T1000 (cell line): Measurements from ENCODE around the gene CUEDC1.

Experiments
- DNase-seq: peaks from one replicate; lab custom pipeline; 2025; ENCODE audit warnings: mixed read lengths; lab: John Stamatoyannopoulos, UW

Gene CUEDC1

DNA sequence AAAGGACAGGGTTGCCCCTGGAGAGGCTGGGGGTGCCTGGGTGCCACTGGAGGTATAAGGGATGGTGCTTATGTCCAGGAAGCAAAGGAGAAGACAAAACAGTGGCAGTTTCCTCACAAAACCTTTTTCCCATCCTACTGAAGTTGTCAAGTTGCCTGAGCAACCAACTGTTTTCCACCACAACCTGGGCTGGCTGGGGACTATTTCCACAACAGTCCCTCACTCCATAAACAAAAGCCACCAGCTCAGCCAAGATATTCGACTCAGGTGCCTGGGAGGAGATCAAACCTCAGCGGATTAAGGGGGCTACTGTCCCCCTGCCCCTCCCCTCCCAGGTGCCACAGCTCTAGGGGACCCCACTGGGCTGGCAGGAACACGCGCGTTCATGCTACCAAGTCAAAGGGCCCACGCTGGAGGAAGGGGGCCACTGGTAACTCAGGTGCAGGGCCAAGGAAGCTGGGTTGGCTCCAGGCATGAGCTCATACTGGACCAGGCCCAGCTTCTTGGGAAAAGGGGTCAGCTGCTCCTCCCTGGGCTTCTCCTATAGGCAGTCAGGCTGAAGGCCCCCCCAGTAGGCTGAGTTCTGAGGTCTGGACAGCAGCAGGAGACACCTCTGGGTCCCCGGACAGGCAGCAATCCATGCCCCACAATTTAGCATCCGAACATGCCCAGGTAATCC lies 59.7 kb downstream of the CUEDC1 start:
- DNase-seq = no peak

DNA sequence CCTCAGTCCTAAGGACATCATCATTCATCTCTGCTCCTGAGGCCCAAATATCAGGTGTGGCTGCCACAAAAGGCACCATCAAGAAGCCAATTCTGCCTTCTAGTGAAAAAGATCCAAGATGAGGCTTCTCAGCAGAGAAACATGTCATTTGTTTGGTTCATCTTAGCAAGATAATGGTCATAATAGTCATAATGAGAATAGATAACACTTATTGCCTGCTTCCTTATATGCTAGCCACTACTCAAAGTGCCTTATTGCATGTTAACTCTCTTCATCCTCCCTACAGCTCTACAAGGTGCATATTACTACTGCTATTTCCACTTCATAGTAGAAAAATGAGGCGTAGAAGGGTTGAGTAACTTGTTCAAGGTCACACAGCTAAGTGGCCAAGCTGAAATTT lies 60.4 kb downstream of the CUEDC1 start:
- no peak for DNase-seq

DNA sequence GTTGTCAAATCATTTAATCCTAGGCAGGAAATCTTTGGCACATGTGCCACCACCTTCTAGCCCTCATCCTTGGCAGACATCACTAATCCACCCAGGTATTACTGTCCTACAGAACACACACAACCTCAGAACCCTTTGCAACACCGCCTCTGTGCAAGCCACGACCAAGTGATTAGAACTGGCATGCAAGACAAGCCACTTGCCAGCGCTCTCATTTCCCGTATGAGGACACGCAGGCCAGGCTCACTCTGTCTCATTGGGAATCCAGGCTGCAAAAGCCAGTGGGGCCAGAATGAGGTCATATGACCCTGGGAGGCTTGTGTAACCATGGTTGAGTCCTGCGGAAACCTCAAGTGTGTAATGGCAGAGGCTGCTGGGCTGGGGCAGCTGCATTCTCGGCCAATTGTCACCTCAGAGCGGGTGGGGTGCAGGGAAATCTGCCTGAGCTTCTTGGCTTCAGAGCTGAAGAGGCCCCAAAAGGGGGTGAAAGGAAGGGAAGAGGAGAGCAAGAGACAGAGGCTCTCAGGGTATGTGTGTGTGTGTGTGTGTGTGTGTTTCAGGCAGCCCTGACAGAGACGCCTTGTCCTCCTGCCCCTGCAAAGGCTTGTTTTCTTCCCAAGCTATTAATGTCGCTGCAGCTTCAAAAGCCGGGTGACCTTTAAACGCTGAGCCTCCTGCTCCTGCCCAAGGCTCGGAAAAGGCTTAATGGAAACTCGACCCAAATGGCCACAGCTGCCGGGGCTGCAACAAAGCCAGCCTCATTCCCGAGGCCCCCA lies 62.2 kb downstream of the CUEDC1 start:
- peak; percentile 91 for DNase-seq

DNA sequence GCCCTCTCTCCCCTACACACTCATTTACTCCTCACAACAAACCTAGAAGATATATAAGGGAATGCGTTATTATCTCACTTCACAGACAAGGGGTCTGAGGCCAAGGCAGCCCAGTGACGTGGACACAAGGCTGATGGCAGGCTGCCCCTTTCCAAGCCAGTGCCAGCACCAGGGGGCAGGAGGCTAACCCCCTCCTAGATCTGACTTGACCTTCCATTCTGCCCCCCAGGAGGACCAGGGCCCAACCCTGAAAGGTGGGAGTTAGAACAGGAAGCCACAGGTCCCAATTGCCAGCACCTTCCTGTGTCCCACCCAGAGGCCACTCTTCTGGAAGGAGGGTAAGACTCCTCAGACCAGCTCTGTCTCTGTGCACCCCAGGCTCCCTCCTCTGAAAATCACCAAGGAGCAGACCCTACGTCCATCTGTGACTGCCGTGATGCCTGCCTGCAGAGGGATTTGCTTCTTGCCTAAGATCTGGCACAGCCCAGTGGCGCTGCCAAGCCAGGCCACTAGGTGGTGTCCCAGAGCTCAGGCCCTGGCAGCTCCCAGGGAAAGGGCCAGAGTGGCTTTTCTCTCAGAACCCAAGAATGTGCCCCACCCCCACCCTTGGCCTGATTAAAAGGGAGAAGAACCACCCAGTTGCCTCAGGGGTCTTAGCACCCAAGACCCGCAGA lies 62.9 kb downstream of the CUEDC1 start:
- DNase-seq = peak; percentile 86

DNA sequence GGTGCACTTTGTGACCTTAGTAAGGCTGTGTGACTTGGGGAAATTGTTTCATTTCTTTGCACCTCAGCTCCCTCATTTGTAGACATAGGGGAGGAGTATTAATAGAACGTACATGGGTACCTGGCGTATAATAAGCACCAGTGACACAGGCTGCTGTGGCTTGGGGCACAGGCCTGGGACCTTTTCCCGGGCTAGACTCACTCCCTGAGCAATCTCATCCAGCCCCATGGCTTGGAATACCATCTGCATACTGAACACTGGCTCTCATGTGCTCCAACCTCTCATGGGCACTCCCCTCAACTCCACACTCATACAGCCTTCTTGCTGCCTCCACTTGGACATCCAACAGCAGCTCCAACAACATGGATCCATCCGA lies 64.4 kb downstream of the CUEDC1 start:
- no peak for DNase-seq

DNA sequence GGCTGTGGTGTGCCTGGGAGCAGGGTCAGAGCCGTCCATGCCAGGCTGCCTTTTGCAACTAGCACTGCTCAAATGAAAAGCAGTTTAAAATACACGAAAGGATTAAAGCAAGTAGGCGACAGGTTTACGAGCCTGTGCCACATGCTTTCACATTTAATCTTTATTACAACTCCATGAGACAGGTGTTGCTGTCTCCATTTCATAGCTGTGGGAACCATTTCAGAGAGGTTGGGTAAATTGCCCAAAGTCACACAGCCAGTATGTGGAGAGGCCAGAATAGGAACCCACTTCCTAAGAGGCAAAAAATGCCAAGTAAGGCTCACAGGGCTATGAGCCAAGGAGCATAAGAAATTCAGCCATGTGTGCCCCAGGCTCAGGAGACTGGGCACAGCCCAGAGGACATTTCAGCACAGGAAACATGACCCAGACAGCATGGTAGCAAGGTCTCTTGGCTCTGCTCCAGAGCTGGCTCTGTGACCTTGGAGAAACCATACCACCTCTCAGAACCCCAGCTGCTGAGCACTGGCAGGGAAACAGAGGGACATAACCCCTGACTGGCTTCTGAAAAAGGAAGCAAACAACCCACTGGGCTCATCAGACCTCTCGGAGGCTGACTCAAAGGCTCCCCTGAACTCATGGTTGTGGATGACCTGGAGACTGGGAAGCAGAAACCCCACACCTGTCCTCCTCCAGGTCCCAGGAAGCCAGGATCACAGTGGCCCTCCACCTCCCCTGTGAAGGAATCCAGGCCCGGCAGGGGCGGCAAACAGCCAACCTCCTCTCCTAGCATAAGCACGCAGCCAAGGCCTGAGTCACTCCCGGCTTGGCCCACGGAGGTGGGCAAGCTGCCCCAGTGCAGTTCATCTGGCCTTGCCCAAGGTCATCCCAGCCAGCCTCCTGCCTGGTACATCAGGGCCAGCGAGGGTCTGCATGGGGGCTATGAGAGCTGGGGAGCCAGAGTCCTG lies 65.0 kb downstream of the CUEDC1 start:
- peak; percentile 72 for DNase-seq

DNA sequence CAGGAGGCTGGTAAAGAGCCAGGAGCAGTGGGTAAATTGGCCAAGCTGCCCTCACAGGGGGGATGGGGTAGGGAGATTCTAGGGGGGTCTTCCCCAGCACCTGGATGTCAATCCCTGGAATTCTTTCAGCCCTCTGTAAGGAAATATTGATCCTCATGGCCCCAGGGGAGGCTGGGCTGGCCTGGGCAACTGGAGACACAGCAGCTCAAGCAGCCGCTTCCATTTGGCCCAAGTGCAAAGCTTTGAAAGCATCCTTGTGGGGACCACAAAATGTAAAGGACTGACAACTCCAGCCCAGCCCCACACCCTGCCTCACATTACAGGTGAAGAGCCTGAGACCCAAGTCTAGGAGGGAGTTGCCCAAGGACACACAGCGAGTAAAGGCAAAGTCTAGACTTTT lies 66.0 kb downstream of the CUEDC1 start:
- no peak for DNase-seq

DNA sequence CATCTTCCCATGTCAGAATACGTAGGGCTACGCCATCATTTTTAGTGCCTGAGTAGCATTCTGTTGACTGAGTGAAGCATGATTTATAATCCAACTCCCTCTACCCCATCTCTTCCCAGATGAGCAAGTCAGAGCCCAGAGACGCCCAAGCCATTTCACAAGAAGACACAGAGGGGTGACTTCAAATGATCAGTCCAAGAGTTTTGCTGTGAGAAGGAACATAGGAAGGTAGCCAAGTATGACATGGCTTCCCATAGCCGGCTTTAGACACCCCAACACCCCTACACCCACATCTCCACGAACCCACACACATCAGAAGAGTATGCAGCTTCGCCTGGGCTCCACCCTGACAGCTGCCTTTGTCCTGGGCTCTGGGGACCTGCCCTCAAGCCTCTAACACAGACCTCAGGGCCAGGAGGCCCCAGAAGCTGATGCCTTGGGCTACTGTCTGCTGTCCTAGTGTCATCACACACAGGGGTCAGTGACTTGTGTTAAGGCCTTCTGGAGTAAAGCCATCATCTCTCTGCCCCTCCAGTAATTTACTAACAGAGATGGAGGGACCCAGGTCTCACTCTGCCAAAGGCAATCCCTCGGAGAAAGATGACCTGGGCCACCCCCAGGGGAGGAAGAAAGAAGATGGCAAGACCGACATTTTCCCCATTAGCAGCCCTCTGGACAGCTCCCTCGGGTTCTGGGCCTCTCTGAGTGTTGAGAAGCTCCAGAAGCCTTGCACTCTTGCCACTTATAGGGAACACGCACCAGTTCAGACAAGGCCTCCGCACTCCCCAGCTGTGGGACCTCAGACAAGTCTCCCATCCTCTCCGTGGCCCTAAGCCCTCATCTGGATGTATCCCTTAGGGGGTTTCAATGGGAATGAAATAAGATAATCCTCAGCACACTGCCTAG lies 66.6 kb downstream of the CUEDC1 start:
- DNase-seq = no peak

DNA sequence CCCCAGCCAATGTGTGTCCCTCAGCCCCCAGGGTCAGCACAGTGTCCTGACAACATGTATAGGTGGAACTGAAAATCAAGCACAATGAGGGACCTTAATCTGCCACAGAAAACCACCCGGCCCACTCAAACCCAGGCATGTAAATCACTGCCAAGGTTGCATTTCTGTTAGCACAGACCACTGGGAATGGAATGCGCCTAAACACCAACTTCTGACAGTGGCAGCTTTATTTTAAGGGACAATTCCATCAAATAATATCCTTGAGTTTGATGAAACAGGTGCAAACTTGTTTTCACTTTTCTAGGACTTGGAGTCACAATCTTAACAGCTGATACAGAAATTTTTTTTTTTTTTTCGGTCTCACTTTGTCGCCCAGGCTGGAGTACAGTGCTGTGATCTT lies 68.1 kb downstream of the CUEDC1 start:
- DNase-seq = no peak

DNA sequence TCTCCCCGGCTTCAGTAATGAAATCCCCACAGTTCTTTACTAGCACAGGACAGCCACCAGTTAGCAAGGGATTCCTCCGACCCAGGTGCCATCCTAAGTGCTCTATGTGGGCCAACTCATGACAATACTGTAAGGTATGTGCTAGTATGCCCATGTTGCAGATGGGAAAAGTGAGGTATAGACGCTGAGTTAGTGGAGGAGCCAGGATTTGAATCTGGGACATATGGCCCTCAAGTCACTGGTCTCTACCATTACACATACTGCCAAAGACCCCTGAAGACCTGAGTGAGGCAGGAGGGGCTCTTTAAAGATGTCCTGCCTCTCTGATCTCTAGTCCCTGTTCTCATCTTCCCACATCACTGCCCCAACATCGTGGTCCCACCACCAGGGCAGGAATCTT lies 69.2 kb downstream of the CUEDC1 start:
- DNase-seq = no peak

DNA sequence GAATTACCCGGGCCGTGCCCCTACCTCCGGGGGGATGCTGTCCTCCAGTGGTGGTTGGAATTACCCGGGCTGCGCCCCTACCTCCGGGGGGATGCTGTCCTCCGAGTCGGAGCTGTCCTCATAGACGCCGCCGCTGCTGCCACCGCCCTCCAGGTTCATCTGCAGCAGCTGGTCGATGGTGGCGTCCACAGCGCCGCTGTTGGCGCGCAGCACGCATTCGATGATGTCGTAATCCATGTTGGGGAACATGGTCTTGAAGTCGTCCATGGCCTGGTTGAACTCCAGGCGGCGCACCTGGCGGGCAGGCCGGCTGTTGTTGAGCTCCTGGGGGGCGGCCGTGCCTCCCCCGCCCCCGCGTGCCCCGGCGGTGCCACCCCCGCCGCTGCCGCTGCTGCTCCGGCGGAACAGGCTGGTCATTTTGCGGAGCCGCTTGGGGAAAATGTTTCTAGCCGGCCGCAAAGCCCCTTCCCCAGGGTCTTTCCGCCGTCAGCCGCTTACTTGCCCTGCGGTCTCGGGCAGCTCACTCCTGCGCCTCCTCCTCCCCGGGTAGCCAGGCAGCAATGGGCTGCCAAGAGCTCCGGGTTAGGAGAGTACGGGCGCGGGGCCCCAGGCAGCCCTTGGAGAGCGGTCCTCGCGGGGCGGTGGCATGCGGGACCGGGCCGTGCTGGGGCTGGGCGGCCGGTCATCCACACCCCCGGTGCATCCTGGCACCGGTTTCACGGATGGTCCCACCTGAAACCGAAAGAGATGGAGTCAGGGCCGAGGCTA lies 69.9 kb downstream of the CUEDC1 start:
- DNase-seq = no peak

DNA sequence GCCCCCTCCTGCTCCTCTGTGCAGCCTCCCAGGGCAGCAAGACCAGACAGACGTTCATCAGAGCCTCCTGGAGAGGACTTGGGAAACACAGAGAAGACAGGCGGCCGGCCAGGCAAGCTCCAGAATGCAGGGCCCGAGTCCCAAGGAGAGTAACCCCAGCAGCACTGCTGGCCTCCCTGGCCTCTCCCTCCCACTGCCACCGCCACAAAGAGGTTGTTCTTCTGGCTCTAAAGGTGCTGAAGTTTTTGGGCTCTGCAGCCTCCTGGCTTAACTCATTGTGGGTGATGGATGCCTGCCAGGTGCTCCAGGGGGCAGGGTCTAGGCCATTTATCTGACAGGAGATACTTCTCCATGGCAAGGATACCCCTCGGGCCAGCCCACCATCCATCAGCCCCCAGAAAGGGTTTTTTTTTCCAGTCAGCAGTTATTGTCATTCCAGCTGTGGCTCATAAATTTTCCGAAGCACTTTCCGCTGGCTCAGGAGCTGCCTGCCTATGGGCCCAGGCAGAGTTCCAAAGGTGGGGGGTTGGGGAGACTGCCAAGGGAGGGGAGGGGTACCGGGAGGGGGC lies 73.3 kb downstream of the CUEDC1 start:
- DNase-seq = no peak

DNA sequence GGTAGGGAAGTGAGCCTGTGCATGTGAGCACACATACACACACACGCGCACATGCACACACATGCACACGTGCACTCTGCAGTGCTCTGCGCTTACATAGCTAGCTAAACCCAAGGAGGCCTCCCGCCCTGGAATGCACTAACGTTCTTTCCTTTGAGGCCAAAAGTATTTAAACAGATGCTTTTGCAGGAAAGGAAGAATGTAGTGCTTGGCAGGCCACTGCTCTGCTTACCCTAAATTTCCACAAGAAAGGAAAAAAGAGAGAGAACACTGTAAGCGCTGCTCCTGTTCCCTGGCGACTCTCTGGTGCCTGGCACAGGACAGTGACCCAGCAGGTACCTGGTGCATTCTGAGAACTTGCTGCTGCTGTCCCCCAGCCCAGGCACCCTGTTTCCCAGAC lies 74.1 kb downstream of the CUEDC1 start:
- DNase-seq = no peak

DNA sequence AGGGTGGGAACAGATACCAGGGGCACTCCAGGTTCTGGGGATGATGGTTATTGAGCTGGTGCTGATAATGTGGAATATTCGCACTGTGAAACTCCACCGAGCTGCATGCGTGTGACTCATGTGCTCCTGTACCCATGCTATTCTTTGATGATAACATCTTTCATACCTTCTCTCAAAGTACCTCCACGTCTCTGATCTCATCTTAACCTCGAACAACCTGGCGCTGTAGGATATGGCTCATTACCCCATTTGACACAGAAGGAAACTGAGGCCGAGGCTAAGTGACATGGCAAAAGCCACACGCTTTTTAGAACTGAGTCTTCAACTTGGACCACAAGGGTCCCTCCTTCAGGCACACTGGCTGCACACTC lies 75.1 kb downstream of the CUEDC1 start:
- no peak for DNase-seq

DNA sequence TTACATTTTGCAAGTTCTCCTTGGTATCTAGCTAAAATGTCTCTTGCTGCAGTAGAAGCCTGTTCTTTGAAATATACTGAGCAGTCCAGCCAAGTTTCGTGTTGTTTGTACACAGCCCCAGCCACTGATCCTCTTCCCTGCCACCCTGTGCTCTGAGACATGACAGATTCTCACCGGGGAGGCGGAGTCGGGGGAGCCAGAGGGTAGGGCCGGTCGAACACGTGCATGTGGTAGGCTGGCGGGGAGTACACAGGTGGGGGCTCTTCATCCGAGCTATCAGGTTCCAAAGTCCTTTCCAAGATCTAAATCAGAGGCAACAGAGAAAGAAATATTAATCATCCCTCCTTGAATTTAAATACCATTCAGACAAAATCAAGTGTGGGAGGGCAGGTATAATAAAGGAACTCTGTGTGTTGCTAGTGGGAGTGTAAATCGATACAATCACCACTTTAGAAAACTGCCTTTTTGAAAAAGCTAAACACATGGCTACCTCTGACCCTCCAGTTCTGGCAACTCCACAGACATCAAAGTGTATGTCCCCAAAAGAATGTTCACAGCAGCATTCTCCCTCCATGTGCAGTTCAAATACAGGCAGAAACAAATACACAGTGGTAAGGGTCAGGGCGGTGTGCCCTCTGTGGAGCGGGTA lies 75.7 kb downstream of the CUEDC1 start:
- no peak for DNase-seq

DNA sequence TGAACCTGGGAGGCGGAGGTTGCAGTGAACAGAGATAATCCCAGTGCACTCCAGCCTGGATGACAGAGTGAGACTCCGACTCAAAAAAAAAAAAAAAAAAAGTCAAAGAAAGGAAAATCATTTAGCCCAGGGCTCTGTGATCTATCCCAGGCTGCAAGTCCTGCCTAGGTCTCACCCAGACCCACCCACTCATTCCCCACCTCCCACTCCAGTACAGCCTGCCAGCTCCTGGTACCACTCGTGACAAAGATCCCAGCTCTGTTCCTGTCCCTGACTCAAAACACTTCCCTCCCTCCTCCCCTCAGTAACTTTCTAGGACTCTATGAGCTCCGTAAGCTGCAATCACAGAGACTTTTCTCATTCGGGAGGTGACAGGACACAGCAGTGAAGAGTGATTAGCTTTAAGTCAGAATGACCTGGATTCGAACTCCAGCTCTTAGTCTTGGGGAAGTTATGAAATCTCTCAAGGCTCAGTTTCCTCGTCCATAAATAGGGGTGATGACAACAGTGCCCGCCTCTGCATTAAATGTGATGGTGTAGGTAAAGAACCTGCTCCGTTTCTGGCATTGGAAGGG lies 77.3 kb downstream of the CUEDC1 start:
- no peak for DNase-seq

DNA sequence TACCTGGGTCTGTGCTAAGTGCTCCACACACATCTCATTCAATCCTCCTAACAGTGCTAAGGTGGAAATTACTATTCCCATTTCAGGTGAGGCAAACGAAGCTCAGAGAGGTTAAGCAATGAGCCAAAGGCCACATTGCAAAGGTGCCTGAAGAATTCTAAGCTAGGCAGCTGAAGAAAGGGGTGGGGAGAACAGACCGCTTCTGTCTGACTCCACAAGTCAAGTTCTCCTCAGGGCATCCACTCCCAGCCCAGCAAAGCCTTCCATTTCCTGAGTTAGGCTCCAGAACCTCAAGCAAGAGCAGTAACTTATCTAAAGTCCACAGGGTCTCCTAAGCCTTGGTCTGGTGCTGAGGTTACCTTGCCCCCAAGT lies 78.4 kb downstream of the CUEDC1 start:
- DNase-seq = no peak

DNA sequence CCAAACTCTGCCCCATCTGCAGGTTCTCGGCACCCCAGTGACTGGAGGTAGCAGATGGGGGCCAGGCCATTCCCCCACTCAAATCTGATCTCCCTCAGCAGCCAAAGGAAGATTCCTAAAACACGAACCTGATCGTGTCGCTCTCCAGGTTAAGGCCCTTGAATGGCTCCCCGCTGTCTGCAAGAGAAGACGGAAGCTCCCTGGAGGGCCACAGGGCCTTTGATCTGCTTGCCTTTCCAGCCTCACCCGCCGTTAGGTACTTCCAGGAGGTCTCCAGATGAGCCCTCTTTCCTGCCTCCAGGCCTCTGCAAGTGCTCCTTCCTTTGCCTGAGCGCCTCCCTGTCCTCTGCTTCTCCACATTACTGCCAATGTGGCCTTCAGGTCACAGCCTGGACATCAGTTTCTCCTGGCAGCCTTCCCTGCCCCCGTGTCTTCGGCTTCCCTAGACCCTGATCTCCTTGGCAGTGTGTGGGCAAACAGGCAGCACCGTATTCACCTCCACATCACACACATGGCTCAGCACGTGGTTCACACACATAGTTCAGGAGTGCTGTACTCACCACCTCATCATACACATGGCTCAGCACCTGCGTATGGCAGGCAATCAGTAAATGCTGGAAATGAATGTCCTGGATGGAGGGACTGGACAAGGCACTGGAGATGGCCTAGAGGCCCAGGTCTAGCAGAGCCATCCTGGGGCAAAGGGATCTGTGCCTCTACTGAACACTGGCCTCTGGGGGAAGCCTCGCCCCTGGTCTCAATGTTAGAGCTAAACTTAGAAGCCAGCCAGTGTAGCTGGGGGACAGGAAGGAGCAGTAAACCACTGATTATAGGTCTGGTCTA lies 79.0 kb downstream of the CUEDC1 start:
- no peak for DNase-seq
